Measurements from ENCODE around the gene ZFYVE27.

Gene ZFYVE27

GRCh38 chr10:97701438-97702069 lies 35.4 kb upstream of the ZFYVE27 start (continued):
- TF ChIP-seq ZNF280C (tag by site-specific recombination; IDR thresholded peaks at IDR 0.05) (no peak), SP7 (tag by site-specific recombination; IDR thresholded peaks at IDR 0.05) (peak; percentile 83), REPIN1 (tag by site-specific recombination; IDR thresholded peaks at IDR 0.05; ENCODE audit: low read depth) (no peak), PRDM10 (tag by site-specific recombination; IDR thresholded peaks at IDR 0.05) (peak; percentile 56; the same call in 1 of the 2 replicates), ZNF335 (tag by site-specific recombination; conservative IDR thresholded peaks at IDR 0.05) (peak; percentile 40; the same call in 1 of the 2 replicates), ZBTB8A (tag by site-specific recombination; IDR thresholded peaks at IDR 0.05) (peak; percentile 70), ZBTB48 (tag by site-specific recombination; IDR thresholded peaks at IDR 0.05) (peak; percentile 45; the same call in 1 of the 2 replicates), ZNF654 (tag by site-specific recombination; IDR thresholded peaks at IDR 0.05; ENCODE audit: low read depth) (peak; percentile 99), ZNF660 (tag by site-specific recombination; IDR thresholded peaks at IDR 0.05) (peak; percentile 58; the same call in 1 of the 2 replicates), SETDB1 (IDR thresholded peaks at IDR 0.05; ENCODE audit: insufficient read length, low read length) (no peak), IKZF3 (tag by site-specific recombination; IDR thresholded peaks at IDR 0.05) (no peak), ZNF221 (tag by site-specific recombination; IDR thresholded peaks at IDR 0.05; ENCODE audit: borderline replicate concordance) (no peak), ZNF157 (tag by site-specific recombination; IDR thresholded peaks at IDR 0.05) (no peak), SCRT1 (tag by site-specific recombination; IDR thresholded peaks at IDR 0.05; ENCODE audit: borderline replicate concordance) (peak; percentile 98), ZNF600 (tag by site-specific recombination; IDR thresholded peaks at IDR 0.05) (peak; percentile 50; the same call in 1 of the 2 replicates), WT1 (tag by site-specific recombination; IDR thresholded peaks at IDR 0.05) (peak; percentile 41; the same call in 1 of the 2 replicates), ZIC2 (tag by site-specific recombination; IDR thresholded peaks at IDR 0.05) (peak; percentile 33; the same call in 1 of the 2 replicates), ZNF23 (tag by site-specific recombination; IDR thresholded peaks at IDR 0.05; ENCODE audit: borderline replicate concordance) (no peak), ZBTB17 (tag by site-specific recombination; IDR thresholded peaks at IDR 0.05) (peak; percentile 45; the same call in 1 of the 2 replicates), ZNF785 (tag by site-specific recombination; IDR thresholded peaks at IDR 0.05) (no peak), CTCF (tag by site-specific recombination; IDR thresholded peaks at IDR 0.05) (peak; percentile 82), TRIM28 (IDR thresholded peaks at IDR 0.05; ENCODE audit: borderline replicate concordance, low read length) (no peak)
- TF ChIP-seq, protein P1, sequence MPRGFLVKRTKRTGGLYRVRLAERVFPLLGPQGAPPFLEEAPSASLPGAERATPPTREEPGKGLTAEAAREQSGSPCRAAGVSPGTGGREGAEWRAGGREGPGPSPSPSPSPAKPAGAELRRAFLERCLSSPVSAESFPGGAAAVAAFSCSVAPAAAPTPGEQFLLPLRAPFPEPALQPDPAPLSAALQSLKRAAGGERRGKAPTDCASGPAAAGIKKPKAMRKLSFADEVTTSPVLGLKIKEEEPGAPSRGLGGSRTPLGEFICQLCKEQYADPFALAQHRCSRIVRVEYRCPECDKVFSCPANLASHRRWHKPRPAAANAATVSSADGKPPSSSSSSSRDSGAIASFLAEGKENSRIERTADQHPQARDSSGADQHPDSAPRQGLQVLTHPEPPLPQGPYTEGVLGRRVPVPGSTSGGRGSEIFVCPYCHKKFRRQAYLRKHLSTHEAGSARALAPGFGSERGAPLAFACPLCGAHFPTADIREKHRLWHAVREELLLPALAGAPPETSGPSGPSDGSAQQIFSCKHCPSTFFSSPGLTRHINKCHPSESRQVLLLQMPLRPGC (tag by site-specific recombination; IDR thresholded peaks at IDR 0.05), result no peak
- TF ChIP-seq, protein P2, sequence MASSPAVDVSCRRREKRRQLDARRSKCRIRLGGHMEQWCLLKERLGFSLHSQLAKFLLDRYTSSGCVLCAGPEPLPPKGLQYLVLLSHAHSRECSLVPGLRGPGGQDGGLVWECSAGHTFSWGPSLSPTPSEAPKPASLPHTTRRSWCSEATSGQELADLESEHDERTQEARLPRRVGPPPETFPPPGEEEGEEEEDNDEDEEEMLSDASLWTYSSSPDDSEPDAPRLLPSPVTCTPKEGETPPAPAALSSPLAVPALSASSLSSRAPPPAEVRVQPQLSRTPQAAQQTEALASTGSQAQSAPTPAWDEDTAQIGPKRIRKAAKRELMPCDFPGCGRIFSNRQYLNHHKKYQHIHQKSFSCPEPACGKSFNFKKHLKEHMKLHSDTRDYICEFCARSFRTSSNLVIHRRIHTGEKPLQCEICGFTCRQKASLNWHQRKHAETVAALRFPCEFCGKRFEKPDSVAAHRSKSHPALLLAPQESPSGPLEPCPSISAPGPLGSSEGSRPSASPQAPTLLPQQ (tag by site-specific recombination; IDR thresholded peaks at IDR 0.05), result no peak
- TF ChIP-seq, protein P3, sequence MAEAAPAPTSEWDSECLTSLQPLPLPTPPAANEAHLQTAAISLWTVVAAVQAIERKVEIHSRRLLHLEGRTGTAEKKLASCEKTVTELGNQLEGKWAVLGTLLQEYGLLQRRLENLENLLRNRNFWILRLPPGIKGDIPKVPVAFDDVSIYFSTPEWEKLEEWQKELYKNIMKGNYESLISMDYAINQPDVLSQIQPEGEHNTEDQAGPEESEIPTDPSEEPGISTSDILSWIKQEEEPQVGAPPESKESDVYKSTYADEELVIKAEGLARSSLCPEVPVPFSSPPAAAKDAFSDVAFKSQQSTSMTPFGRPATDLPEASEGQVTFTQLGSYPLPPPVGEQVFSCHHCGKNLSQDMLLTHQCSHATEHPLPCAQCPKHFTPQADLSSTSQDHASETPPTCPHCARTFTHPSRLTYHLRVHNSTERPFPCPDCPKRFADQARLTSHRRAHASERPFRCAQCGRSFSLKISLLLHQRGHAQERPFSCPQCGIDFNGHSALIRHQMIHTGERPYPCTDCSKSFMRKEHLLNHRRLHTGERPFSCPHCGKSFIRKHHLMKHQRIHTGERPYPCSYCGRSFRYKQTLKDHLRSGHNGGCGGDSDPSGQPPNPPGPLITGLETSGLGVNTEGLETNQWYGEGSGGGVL (tag by site-specific recombination; IDR thresholded peaks at IDR 0.05), result no peak

Data from HEK293 (cell line).